Testis (tissue), 3 donors: ENCODE results near the gene EVX2. TPM values are rescaled to one million over a fixed set of nuclear protein-coding genes. Genes with fewer than 3 reads are reported as not detected.

ENCODE experiments used
- DNase-seq: peaks from one replicate; pipeline ENCODE4 v3.0.0-alpha.2; 2019
- H3K27ac ChIP-seq, 2 donors: fragments of 200-600 bp; sonication (generic); one replicate each; pipeline ENCODE4 v1.5.1; 2019
- H3K27me3 ChIP-seq: fragments of 200-600 bp; sonication (generic); one replicate; pipeline ENCODE4 v1.5.1; 2019
- H3K36me3 ChIP-seq: fragments of 200-600 bp; sonication (generic); one replicate; pipeline ENCODE4 v1.5.1; 2017; ENCODE audit warnings: low read depth; ENCODE audit errors: missing control alignments
- H3K4me1 ChIP-seq: fragments of 200-600 bp; sonication (generic); one replicate; pipeline ENCODE4 v1.5.1; 2019
- H3K4me3 ChIP-seq, 2 donors: fragments of 200-600 bp; sonication (generic); one replicate each; pipeline ENCODE4 v1.5.1; 2017 to 2019
- H3K9me3 ChIP-seq: fragments of 200-600 bp; sonication (generic); one replicate; pipeline ENCODE4 v1.5.1; 2017
- CTCF ChIP-seq, 3 experiments: fragments of 450-650 bp in 2 of 3; fragments of 200-600 bp in 1 of 3; sonication (generic) in 1 of 3; IDR thresholded peaks; one replicate each; pipeline ENCODE4 v1.5.1; 2016 to 2019; ENCODE audit warnings: antibody characterized with exemption in 3 of 3, mild to moderate bottlenecking in 2 of 3, moderate library complexity in 1 of 3
- POLR2A ChIP-seq: fragments of 450-650 bp; IDR thresholded peaks from one replicate; pipeline ENCODE4 v1.6.1; 2017; ENCODE audit warnings: antibody characterized with exemption, mild to moderate bottlenecking, moderate library complexity
- WGBS, 2 donors: methylation state at CpG; one replicate each; pipeline ENCODE4 v1.1.5; 2018; 5-methylcytosine and 5-hydroxymethylcytosine counted together
- intact Hi-C: fragments of 100-400 bp; cut with DNase I; formaldehyde crosslinking; loops from one replicate; pipeline ENCODE4 v1.15.1; 2023; ENCODE audit warnings: low total_unique reads
- polyA plus RNA-seq: library from polyadenylated mRNA; stranded (reverse); fragments of 350-450 nt; fragmentation: Illumina TruSeq; extraction: RNeasy Lipid Tissue Mini Kit (QIAGEN cat#74804); gene quantifications from one replicate; pipeline ENCODE4 v1.2.3, GENCODE V29; 2014; ENCODE audit warnings: low read depth, low replicate concordance; ENCODE audit not compliant: insufficient read depth
- total RNA-seq, 2 donors: library from RNA; depleted of rRNA; stranded (reverse); fragments of >200 nt; gene quantifications; one replicate each; pipeline ENCODE4 v1.2.3, GENCODE V29; 2016

Gene EVX2
- total and polyA plus RNA-seq, 3 donors from 2014 or later, result 1.5 to 3.1 (median 2.3) TPM

- no peak for DNase-seq
- intact Hi-C loops, result no loop called here
- Histone ChIP-seq H3K4me3 (peak within 1 kb of the TSS; percentile 19 to 23), H3K27ac (no peak within 1 kb of the TSS), H3K27me3 (no peaks in the 10 kb centered on the region), H3K9me3 (no peaks in the 10 kb centered on the region), H3K4me1 (peaks cover 6% of the 10 kb centered on the region), H3K36me3 (no peaks in the 10 kb centered on the region)
- TF ChIP-seq CTCF (IDR thresholded peaks at IDR 0.05) (no peak), POLR2A (no peak)
- WGBS, 2 donors, result 6% methylated on average over 52 to 79 of the region's 85 CpGs
Measured at GRCh38 chr2:176106581-176107539, 23.1 kb upstream of the EVX2 start, which contains the start of gene HOXD11. Gene HOXD11 (plus strand): TSS chr2:176107280. CDS start chr2:176107356, 76 bp downstream.

- WGBS, 2 donors, result 30 to 32% methylated on average over 24 to 25 of the region's 25 CpGs
- no peak for DNase-seq
Measured at GRCh38 chr2:176105730-176106580, 22.2 kb upstream of the EVX2 start.

GRCh38 chr2:176105078-176105729, 21.4 kb upstream of the EVX2 start:
- no peaks in the 10 kb centered on the region for H3K9me3 ChIP-seq
- H3K4me1 ChIP-seq, result peaks cover 6% of the 10 kb centered on the region
- DNase-seq, result no peak
- no peaks in the 10 kb centered on the region for H3K27me3 ChIP-seq
- 30 to 32% methylated on average over 22 to 25 of the region's 25 CpGs for WGBS, 2 donors
- no peak overlapping the region for H3K27ac ChIP-seq
- TF ChIP-seq POLR2A, result no peak
- no peak for TF ChIP-seq CTCF (IDR thresholded peaks at IDR 0.05)
- H3K36me3 ChIP-seq, result no peaks in the 10 kb centered on the region
- intact Hi-C loops, result no loop called here
- no peak overlapping the region for H3K4me3 ChIP-seq

More at GRCh38 chr2:176105730-176106580, 22.2 kb upstream of the EVX2 start:
- H3K27me3 ChIP-seq, result no peaks in the 10 kb centered on the region
- no peak overlapping the region for H3K4me3 ChIP-seq
- no peak for TF ChIP-seq POLR2A
- no peak for TF ChIP-seq CTCF (IDR thresholded peaks at IDR 0.05)
- H3K4me1 ChIP-seq, result peaks cover 6% of the 10 kb centered on the region
- intact Hi-C loops, result no loop called here
- no peaks in the 10 kb centered on the region for H3K9me3 ChIP-seq
- H3K36me3 ChIP-seq, result no peaks in the 10 kb centered on the region
- no peak overlapping the region for H3K27ac ChIP-seq

- Histone ChIP-seq H3K27ac (no peak overlapping the region), H3K9me3 (no peaks in the 10 kb centered on the region), H3K36me3 (no peaks in the 10 kb centered on the region), H3K27me3 (no peaks in the 10 kb centered on the region), H3K4me1 (peaks cover 6% of the 10 kb centered on the region), H3K4me3 (no peak overlapping the region)
- intact Hi-C loops, result no loop called here
- no peak for TF ChIP-seq POLR2A
- TF ChIP-seq CTCF (IDR thresholded peaks at IDR 0.05), result no peak
- 10 to 19% methylated on average over 29 to 56 of the region's 56 CpGs for WGBS, 2 donors
- DNase-seq, result no peak
Measured at GRCh38 chr2:176104316-176105077, 20.7 kb upstream of the EVX2 start.
